D721Med (cell line): ENCODE measurements around the gene CLRN2.

ENCODE experiments used
- DNase-seq: peaks from one replicate; pipeline ENCODE4 v3.0.0; 2011; ENCODE audit warnings: low spot score; ENCODE audit not compliant: insufficient read length
- FAIRE-seq: peaks from 2 replicates; lab custom pipeline; 2011; peaks lifted over from hg19 to GRCh38; lab: Jason Lieb, UNC
- CTCF ChIP-seq: IDR thresholded peaks from 2 replicates; pipeline ENCODE4 v1.5.1; 2012; ENCODE audit warnings: mild to moderate bottlenecking, control low read depth; ENCODE audit not compliant: insufficient read depth; ENCODE audit errors: missing control alignments

CLRN2 gene, protein sequence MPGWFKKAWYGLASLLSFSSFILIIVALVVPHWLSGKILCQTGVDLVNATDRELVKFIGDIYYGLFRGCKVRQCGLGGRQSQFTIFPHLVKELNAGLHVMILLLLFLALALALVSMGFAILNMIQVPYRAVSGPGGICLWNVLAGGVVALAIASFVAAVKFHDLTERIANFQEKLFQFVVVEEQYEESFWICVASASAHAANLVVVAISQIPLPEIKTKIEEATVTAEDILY

DNA sequence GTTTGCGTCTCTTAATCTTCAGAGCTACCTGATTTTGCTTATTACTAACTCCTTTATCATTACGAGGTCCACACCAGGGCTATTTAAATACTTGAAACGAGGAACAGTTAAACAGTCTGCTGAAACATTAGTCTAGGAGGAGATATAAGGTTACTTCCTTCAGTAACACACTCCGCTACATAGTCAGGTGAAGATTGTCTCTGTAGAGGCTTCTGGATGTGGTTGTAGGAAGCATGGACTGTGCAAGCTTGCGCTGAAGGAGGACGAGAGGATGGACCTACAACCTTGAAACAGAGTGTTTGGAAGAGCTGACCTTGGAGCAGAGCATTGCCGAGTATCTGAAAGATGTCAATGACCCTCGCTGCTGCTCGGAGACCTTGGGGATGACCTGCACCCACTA lies at the start of gene CLRN2:
CLRN2 (plus strand) TSS at position 301 of the 400 bp plus-strand sequence. CDS start 102 bp downstream, outside the sequence.
- FAIRE-seq (no peak), DNase-seq (no peak)
- no peak for TF ChIP-seq CTCF

- peak; percentile 41 for TF ChIP-seq CTCF
- no peak for FAIRE-seq
- no peak for DNase-seq
Observed at GRCh38 chr4:17468619-17469221, 46.2 kb upstream of the CLRN2 start.

GRCh38 chr4:17469931-17470674 lies 44.9 kb upstream of the CLRN2 start:
- DNase-seq (no peak), FAIRE-seq (no peak)
- TF ChIP-seq CTCF: no peak

DNA sequence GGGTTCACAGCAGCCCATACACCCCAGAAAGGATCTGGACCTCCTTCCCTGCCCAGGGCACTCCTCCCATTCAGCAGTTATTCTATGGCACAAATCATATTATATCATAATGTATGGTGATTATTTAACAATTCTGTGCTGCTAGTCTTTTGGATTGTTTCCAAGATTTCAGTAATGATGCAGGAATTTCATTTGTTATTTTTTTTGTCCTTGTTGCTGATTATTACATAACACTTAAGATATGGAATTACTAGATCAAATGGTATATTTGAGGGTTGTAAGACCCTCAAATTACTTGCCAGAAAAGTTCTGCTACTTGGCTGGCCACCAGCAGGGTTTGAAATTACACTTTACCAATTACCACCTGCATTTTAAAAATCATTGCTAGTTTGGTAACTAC lies 39.5 kb upstream of the CLRN2 start:
- TF ChIP-seq CTCF: no peak
- DNase-seq (no peak), FAIRE-seq (no peak)

- no peak for TF ChIP-seq CTCF
- no peak for DNase-seq
- FAIRE-seq: no peak
Observed at GRCh38 chr4:17476853-17477252, 38.1 kb upstream of the CLRN2 start.

DNA sequence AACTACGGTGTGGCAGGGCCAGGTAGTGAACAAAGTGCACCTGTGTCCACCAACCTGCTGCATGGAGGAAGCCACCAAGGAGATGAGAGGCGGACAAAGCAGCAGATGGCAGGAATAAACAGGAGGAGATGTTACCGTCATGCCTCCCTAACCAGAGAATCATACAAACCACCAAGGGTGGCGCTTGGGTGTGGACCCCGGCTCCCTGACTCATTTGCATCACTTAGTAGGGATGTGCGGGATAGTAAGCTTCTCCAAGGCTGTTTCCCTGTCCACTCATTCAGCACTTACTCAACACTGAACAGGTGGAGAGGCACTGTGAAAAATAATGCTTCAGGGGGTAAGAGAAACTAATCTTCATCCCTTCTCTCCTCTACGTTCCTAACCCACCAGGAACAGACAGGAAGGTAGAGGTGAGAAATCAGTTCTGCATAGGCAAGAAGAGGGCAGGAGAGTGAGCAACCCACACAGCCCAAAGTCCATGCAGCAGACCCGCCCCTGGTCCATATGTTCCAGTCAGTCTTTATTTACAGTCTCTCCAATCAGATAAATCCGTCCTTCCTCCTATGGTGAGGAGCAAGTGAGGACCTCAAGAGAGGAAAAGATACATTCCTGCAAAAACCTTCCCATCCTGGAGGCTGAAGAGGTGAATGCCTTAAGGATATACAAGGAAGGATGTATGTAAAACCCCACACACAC lies 37.0 kb upstream of the CLRN2 start:
- no peak for DNase-seq
- no peak for TF ChIP-seq CTCF
- no peak for FAIRE-seq
